Ovary (tissue), 3 donors: ENCODE measurements around the gene BNC2.

Experiments used
- CTCF ChIP-seq, 3 donors: fragments of 450-650 bp in 2 of 3; fragments of 200-600 bp in 1 of 3; IDR thresholded peaks; one replicate each; pipeline versions ENCODE4 v1.5.1 to v1.8.0; 2016 to 2022; ENCODE audit warnings: antibody characterized with exemption in 3 of 3, mild to moderate bottlenecking in 1 of 3
- EP300 ChIP-seq: sonication (generic); formaldehyde crosslinking; IDR thresholded peaks from one replicate; pipeline ENCODE4 v1.6.1; 2017; ENCODE audit warnings: antibody characterized with exemption
- POLR2A ChIP-seq: fragments of 450-650 bp; IDR thresholded peaks from one replicate; pipeline ENCODE4 v1.6.1; 2017; ENCODE audit warnings: antibody characterized with exemption, mild to moderate bottlenecking, moderate library complexity
- donor health status: DM: no; HTN: no; CAD: no.

- TF ChIP-seq CTCF (IDR thresholded peaks at IDR 0.05) (no peak), EP300 (no peak), POLR2A (no peak)
Observed at GRCh38 chr9:16794871-16795639, 75.4 kb downstream of the BNC2 start.
